B cell (primary cell): Measurements from ENCODE around the gene SLC20A1. TPM values are rescaled to one million over a fixed set of nuclear protein-coding genes. Genes with fewer than 3 reads are reported as not detected.
"Not testable (repeated sequence)": the region's sequence is repeated elsewhere in the genome, so short reads cannot be mapped to it uniquely, and the experiment has no call there.

Source experiments
- ATAC-seq: fragments of 200-7000 bp; cut with Tn5 transposase; one replicate; pipeline ENCODE4 v1.10.0; 2021; ENCODE audit warnings: low read depth, mild to moderate bottlenecking, moderate number of reproducible peaks, moderate library complexity
- CTCF ChIA-PET: fragments of 350-600 bp; sonication (Branson Sonifier 250); formaldehyde crosslinking; loops from one replicate; lab custom pipeline; 2021; ENCODE audit warnings: antibody characterized with exemption, inconsistent platforms; lab: Charles Lee
- POLR2A ChIA-PET: fragments of 350-600 bp; sonication (Branson Sonifier 250); formaldehyde crosslinking; loops from one replicate; lab custom pipeline; 2021; ENCODE audit warnings: antibody characterized with exemption; lab: Charles Lee
- DNase-seq: peaks from one replicate; pipeline ENCODE4 v3.0.0; 2013
- H2AFZ ChIP-seq: 2 replicates; pipeline ENCODE4 v1.6.1; 2012; ENCODE audit warnings: mild to moderate bottlenecking, low read depth, low read length; ENCODE audit not compliant: insufficient read depth, poor library complexity, severe bottlenecking
- H3K27ac ChIP-seq, 2 donors: 1 replicate in 1 of 2; 2 replicates in 1 of 2; pipeline ENCODE4 v1.5.1; 2012 to 2013; ENCODE audit warnings: low read length in 2 of 2, mild to moderate bottlenecking in 2 of 2, moderate library complexity in 1 of 2
- H3K27me3 ChIP-seq, 4 experiments: fragments of 200-600 bp in 1 of 4; sonication (generic) in 1 of 4; replicated peaks in 1 of 4; 1 replicate in 2 of 4; 2 replicates in 2 of 4; pipeline versions ENCODE4 v1.6.1 to v1.7.0; 2013 to 2016; ENCODE audit warnings: low read length in 3 of 4, mild to moderate bottlenecking in 2 of 4, mixed read lengths in 1 of 4, moderate library complexity in 1 of 4; ENCODE audit not compliant: insufficient read depth in 4 of 4, control insufficient read depth in 3 of 4; ENCODE audit errors: control extremely low read depth in 1 of 4
- H3K36me3 ChIP-seq, 2 experiments: replicated peaks in 1 of 2; 1 replicate in 1 of 2; 2 replicates in 1 of 2; pipeline versions ENCODE4 v1.6.1 to v1.7.1; 2013; ENCODE audit warnings: low read length in 1 of 2; ENCODE audit not compliant: insufficient read depth in 2 of 2, control insufficient read depth in 1 of 2; ENCODE audit errors: control extremely low read depth in 1 of 2, extremely low read depth in 1 of 2
- H3K4me1 ChIP-seq, 2 donors: fragments of 200-600 bp in 1 of 2; sonication (generic) in 1 of 2; 1 replicate in 1 of 2; 2 replicates in 1 of 2; pipeline versions ENCODE4 v1.5.1 to v1.6.1; 2013 to 2017; ENCODE audit warnings: low read length in 2 of 2; ENCODE audit not compliant: control insufficient read depth in 2 of 2, insufficient read depth in 2 of 2
- H3K4me2 ChIP-seq: replicated peaks from 2 replicates; pipeline ENCODE3; 2012; ENCODE audit warnings: mild to moderate bottlenecking, low read depth, low read length; ENCODE audit not compliant: poor library complexity, severe bottlenecking
- H3K4me3 ChIP-seq, 5 experiments: fragments of 200-600 bp in 1 of 5; sonication (generic) in 1 of 5; 1 replicate in 3 of 5; 2 replicates in 2 of 5; pipeline versions ENCODE4 v1.5.1 to v1.7.0; 2011 to 2016; ENCODE audit warnings: low read length in 4 of 5, mild to moderate bottlenecking in 4 of 5, low read depth in 2 of 5, control low read depth in 1 of 5, moderate library complexity in 1 of 5; ENCODE audit not compliant: insufficient read depth in 1 of 5; ENCODE audit errors: control extremely low read depth in 1 of 5, extremely low read depth in 1 of 5
- H3K79me2 ChIP-seq: fragments of 200-600 bp; sonication (generic); one replicate; pipeline ENCODE4 v1.6.0; 2016; ENCODE audit warnings: low read length; ENCODE audit not compliant: control insufficient read depth, insufficient read depth
- H3K9ac ChIP-seq: fragments of 200-600 bp; sonication (generic); 2 replicates; pipeline ENCODE4 v1.6.1; 2017; ENCODE audit warnings: mild to moderate bottlenecking, low read length, moderate library complexity
- H3K9me3 ChIP-seq, 3 donors: one replicate each; pipeline versions ENCODE4 v1.6.1 to v1.7.1; 2013; ENCODE audit warnings: low read length in 2 of 3; ENCODE audit not compliant: control insufficient read depth in 2 of 3, insufficient read depth in 1 of 3; ENCODE audit errors: control extremely low read depth in 1 of 3
- H4K20me1 ChIP-seq: 2 replicates; pipeline ENCODE4 v1.6.0; 2012; ENCODE audit warnings: mild to moderate bottlenecking, low read length; ENCODE audit not compliant: insufficient read depth, control insufficient read depth, poor library complexity, severe bottlenecking
- H3K27ac Mint-ChIP-seq: one replicate; pipeline ENCODE4 v1.8.0; 2021; ENCODE audit warnings: mixed read lengths
- H3K27me3 Mint-ChIP-seq: one replicate; pipeline ENCODE4 v1.8.0; 2021; ENCODE audit warnings: mixed read lengths
- H3K4me1 Mint-ChIP-seq: one replicate; pipeline ENCODE4 v1.8.0; 2021; ENCODE audit warnings: mixed read lengths
- H3K4me3 Mint-ChIP-seq: one replicate; pipeline ENCODE4 v1.8.0; 2021; ENCODE audit warnings: mixed read lengths
- H3K9me3 Mint-ChIP-seq: one replicate; pipeline ENCODE4 v1.8.0; 2022; ENCODE audit warnings: mixed read lengths; ENCODE audit not compliant: insufficient read depth
- CTCF ChIP-seq: fragments of 200-600 bp; IDR thresholded peaks from one replicate; pipeline ENCODE4 v1.8.0; 2022; ENCODE audit warnings: antibody characterized with exemption, mild to moderate bottlenecking
- EZH2 ChIP-seq: IDR thresholded peaks from 2 replicates; pipeline ENCODE4 v1.6.1; 2012; ENCODE audit warnings: borderline replicate concordance, low read depth, mild to moderate bottlenecking, moderate library complexity, low read length; ENCODE audit not compliant: insufficient read depth, poor library complexity, severe bottlenecking
- WGBS: methylation state at CpG from one replicate; pipeline ENCODE4 v1.1.5; 2013; ENCODE audit warnings: missing lambda C conversion rate; ENCODE audit not compliant: insufficient coverage; 5-methylcytosine and 5-hydroxymethylcytosine counted together
- intact Hi-C: fragments of 100-400 bp; cut with micrococcal nuclease; formaldehyde crosslinking; loops from one replicate; pipeline ENCODE4 v1.10.0; 2022
- polyA plus RNA-seq: library from polyadenylated mRNA; depleted of rRNA; stranded (reverse); fragments of >200 nt; gene quantifications from 2 replicates; pipeline ENCODE4 v1.2.3, GENCODE V29; 2012
- total RNA-seq, 2 donors: library from RNA; stranded (reverse); fragments of 120-200 nt in 1 of 2; gene quantifications; 1 replicate in 1 of 2; 2 replicates in 1 of 2; pipeline versions ENCODE4 v1.2.3 to v1.2.4, GENCODE V29; 2013 to 2022

Gene SLC20A1
- total and polyA plus RNA-seq, 2 donors (not counting 1 experiment from before 2014, with no cell fraction given): 16.1 to 54.9 TPM

- ATAC-seq (no peak), DNase-seq (no peak)
- 93% methylated on average over 4 of the region's 4 CpGs for WGBS
- Mint-ChIP-seq H3K27me3 (no peaks in the 10 kb centered on the region), H3K4me3 (no peak overlapping the region), H3K27ac (no peak overlapping the region), H3K9me3 (no peaks in the 10 kb centered on the region), H3K4me1 (no peaks in the 10 kb centered on the region)
- Histone ChIP-seq H3K4me3 (no peak overlapping the region), H3K4me2 (no peak overlapping the region), H3K27me3 (no peaks in the 10 kb centered on the region), H3K79me2 (no peaks in the 10 kb centered on the region), H3K4me1 (no peaks in the 10 kb centered on the region), H3K9me3 (no peaks in the 10 kb centered on the region), H4K20me1 (no peaks in the 10 kb centered on the region), H3K27ac (no peak overlapping the region), H3K9ac (no peak overlapping the region), H2AFZ (no peak overlapping the region), H3K36me3 (no peaks in the 10 kb centered on the region)
- intact Hi-C loops: no loop called here
- CTCF ChIA-PET: interaction anchor here (0.9 to 1.5 kb wide), 3 partner anchors 9 to 20 kb away, joined by 3 to 8 read pairs (median 4); no protein-coding TSS in a partner anchor
- TF ChIP-seq CTCF (no peak), EZH2 (no peak)
- POLR2A ChIA-PET: no interaction called here
Measured at GRCh38 chr2:112606547-112606946, 39.2 kb upstream of the SLC20A1 start.

GRCh38 chr2:112607680-112608438 is 37.9 kb upstream of the SLC20A1 start:
- TF ChIP-seq EZH2 (no peak), CTCF (no peak)
- no peak for ATAC-seq
- 91% methylated on average over 3 of the region's 8 CpGs for WGBS
- no peak overlapping the region for H3K27ac Mint-ChIP-seq
- H3K36me3 ChIP-seq: no peaks in the 10 kb centered on the region
- H4K20me1 ChIP-seq: no peaks in the 10 kb centered on the region
- H2AFZ ChIP-seq: no peak overlapping the region
- DNase-seq: no peak
- no peaks in the 10 kb centered on the region for H3K9me3 Mint-ChIP-seq
- H3K27me3 ChIP-seq: no peaks in the 10 kb centered on the region
- no peak overlapping the region for H3K4me3 ChIP-seq
- ChIA-PET POLR2A (interaction anchor here (0.6 kb wide), 1 partner anchor 37 kb away, joined by 3 read pairs; no protein-coding TSS in a partner anchor), CTCF (interaction anchor here (0.8 to 1.2 kb wide), 2 partner anchors 19 to 62 kb away, joined by 3 to 4 read pairs; no protein-coding TSS in a partner anchor)
- H3K9ac ChIP-seq: no peak overlapping the region
- H3K4me2 ChIP-seq: no peak overlapping the region
- H3K4me1 Mint-ChIP-seq: no peaks in the 10 kb centered on the region
- intact Hi-C loops: no loop called here
- no peak overlapping the region for H3K4me3 Mint-ChIP-seq
- no peak overlapping the region for H3K27ac ChIP-seq
- H3K79me2 ChIP-seq: no peaks in the 10 kb centered on the region
- peaks cover 8% of the 10 kb centered on the region for H3K27me3 Mint-ChIP-seq
- H3K9me3 ChIP-seq: no peaks in the 10 kb centered on the region
- no peaks in the 10 kb centered on the region for H3K4me1 ChIP-seq

GRCh38 chr2:112609320-112609719 is 36.4 kb upstream of the SLC20A1 start:
- H3K36me3 ChIP-seq, H3K79me2 ChIP-seq, H3K9me3 ChIP-seq, H3K27ac ChIP-seq, H3K4me2 ChIP-seq, H3K27ac Mint-ChIP-seq, H3K9me3 Mint-ChIP-seq, H3K4me3 Mint-ChIP-seq, H3K4me1 Mint-ChIP-seq, ATAC-seq, DNase-seq, intact Hi-C loops, CTCF ChIA-PET, H4K20me1 ChIP-seq, H3K27me3 Mint-ChIP-seq, H3K4me1 ChIP-seq, POLR2A ChIA-PET, H3K4me3 ChIP-seq, H3K27me3 ChIP-seq, H3K9ac ChIP-seq, H2AFZ ChIP-seq: not testable (repeated sequence)
- WGBS: 100% methylated on average over 2 of the region's 4 CpGs
